RPMI7951 (cell line): ENCODE results near the gene TMTC1. TPM values are rescaled to one million over a fixed set of nuclear protein-coding genes. Genes with fewer than 3 reads are reported as not detected.
"Not testable (repeated sequence)": the region's sequence is repeated elsewhere in the genome, so short reads cannot be mapped to it uniquely, and the experiment has no call there.

Source experiments
- DNase-seq: peaks from one replicate; pipeline ENCODE4 v3.0.0-alpha.2; 2012; ENCODE audit warnings: low read depth
- total RNA-seq: library from RNA; depleted of rRNA; stranded (reverse); fragments of >200 nt; shearing (Covaris generic); gene quantifications from 2 replicates; pipeline ENCODE4 v1.2.3, GENCODE V29; 2014

Gene TMTC1
- total RNA-seq, 1 experiment from 2014 or later: 0.84 TPM

DNA sequence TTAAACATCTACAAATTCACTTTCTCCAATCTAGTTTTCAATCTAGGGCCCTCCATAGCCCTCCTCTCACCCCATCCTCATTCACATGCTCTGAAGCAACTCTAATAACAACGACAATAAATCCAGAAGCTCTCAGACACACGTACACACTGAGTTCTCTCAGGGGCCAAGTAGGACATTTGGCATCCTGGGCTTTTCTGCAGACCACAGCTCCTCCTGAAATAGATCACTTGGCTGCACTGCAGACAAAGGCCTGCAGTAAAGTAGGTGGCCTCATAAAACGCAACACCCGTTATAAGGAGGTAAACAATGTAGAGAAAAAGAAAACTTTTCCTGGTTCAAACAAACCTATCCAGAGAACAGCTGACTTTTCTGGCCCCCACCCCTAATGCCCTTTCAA is 111.2 kb downstream of the TMTC1 start:
- no peak for DNase-seq

DNA sequence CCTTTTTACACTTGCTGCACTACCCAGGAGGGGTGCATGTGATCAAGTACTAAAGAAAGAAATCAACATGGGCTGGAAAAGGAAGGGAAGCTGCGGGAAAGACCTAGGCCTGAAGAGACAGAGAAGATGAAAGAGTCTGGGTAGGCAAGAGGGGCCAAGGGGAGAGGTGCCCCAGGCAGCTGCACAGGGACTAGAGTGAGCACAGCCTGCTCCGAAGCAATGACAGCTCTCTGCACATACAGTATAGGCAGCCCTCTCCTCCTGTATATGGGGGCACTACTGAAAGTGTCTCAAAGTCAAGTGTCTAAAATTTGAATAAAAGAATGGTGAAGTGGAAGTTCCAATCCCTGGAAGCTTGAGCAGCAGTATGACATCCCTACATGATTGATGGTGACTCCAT is 112.0 kb downstream of the TMTC1 start:
- DNase-seq: no peak

- no peak for DNase-seq
Measured at GRCh38 chr12:29667011-29667410, 116.7 kb downstream of the TMTC1 start.

GRCh38 chr12:29665107-29665506 is 118.6 kb downstream of the TMTC1 start:
- DNase-seq: no peak

- DNase-seq: no peak
Measured at GRCh38 chr12:29662734-29663323, 120.9 kb downstream of the TMTC1 start.

GRCh38 chr12:29660847-29661246 is 122.9 kb downstream of the TMTC1 start:
- DNase-seq: no peak

- no peak for DNase-seq
Measured at GRCh38 chr12:29656762-29657538, 126.8 kb downstream of the TMTC1 start.

GRCh38 chr12:29655861-29656260 is 127.9 kb downstream of the TMTC1 start:
- no peak for DNase-seq

DNA sequence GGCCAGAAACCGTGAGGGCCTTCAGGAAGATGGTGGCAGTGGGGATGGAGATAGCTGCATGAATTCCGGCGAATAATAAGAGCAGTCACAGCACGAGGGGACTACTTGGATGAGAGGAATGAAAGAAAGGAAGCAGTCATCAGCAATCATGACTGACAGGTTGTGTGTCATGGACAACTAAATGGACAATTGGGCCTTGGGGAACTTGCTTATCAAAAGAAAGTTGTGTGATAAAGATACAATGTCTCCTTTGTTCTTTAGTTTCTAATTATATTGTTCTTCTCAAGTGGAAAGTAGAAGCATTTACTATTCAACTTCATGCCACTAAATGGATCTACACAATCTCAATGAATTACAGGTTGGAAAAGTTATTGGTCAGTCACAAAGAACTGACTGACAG is 130.5 kb downstream of the TMTC1 start:
- no peak for DNase-seq

- DNase-seq: no peak
Measured at GRCh38 chr12:29650371-29650770, 133.4 kb downstream of the TMTC1 start.

GRCh38 chr12:29649722-29650121 is 134.0 kb downstream of the TMTC1 start:
- DNase-seq: no peak

DNA sequence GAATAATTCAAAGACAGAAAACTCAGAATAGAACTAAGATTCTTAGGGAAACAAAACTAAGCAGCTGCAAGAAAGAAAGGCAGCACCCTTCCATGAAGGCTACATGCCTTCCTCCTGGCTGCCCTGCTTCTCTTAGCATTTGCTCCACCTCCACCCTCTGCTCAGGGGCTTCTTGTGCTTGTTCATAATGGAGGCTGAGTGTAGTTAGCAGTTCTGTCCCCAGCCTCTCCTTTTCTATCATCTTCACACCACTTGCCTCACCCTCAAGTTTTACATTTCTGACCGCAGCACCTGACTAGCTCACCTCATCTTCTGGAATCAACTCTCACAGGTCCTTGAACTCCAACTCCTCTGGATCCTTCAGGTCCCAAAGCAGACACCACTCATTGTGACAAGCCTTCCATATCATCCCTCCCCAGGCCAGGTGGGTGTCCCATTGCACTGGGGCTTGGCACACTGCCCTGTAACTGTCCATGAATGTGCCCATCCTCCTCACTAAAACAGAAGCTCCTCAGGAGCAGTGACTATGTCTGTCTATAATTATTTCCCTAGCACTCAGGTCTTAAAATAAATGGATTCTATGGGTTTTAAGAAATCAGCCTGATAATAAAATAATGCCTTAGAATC is 139.1 kb downstream of the TMTC1 start:
- no peak for DNase-seq

GRCh38 chr12:29640589-29641345 is 143.0 kb downstream of the TMTC1 start:
- no peak for DNase-seq

DNA sequence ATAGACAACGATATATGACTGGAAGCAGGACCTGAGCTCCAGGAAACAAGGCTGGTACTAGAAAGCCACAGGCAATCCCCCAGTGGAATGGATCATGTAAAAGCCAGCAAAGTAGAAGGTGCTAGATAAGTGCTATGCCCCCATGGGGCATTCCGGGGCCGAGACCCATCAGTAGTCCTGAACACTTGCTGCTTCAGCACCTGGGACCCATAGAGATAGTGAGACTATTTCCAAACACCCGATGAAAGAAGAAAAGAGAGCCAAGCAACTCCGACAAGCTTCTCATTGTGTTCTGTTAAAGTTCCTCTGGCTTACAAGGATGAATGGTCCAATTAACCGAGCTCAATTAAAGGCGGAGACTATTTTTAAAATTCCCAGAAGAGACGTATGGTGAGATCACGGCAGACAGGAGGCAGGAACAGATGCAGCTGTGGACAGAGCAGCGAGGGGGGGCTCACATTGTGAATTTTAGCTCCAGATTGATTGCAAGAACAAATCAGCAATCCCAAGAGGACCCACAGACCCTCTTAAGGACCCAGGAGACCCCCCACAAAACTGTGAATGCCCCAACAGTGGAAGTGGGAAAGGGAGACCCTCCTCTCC is 143.7 kb downstream of the TMTC1 start:
- no peak for DNase-seq

- DNase-seq: no peak
Measured at GRCh38 chr12:29638528-29638927, 145.2 kb downstream of the TMTC1 start.

- DNase-seq: no peak
Measured at GRCh38 chr12:29634057-29634456, 149.7 kb downstream of the TMTC1 start.

DNA sequence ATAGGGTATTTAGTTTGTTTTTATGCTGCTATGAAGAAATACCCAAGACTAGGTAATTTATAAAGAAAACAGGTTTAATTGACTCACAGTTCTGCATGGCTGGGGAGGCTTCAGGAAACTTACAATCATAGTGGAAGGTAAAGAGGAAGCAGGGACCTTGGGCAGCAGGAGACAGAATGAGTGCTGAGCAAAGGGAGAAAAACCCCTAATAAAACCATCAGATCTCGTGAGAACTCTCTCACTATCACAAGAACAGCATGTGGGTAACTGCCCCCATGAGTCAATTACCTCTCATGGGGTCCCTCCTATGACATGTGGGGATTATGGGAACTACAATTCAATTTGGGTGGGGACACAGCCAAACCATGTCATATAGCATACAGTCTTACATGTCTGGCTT is 153.6 kb downstream of the TMTC1 start:
- not testable (repeated sequence) for DNase-seq

DNA sequence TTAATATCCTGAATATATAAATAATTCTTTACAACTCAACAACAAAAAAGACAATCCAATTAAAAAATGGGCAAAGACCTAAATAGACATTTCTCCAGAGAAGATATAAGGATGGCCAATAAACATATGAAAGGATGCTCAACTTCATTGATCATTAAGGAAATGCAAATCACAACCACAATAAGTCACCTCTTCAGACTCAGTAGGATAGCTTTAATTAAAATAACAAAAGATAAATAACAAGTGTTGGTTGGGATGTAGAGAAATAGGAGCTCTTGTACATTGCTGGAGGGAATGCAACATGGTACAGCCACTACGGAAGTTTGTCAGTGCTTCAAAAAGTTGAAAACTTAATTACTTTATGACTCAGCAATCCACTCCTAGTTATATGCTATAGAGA is 156.5 kb downstream of the TMTC1 start:
- no peak for DNase-seq

DNA sequence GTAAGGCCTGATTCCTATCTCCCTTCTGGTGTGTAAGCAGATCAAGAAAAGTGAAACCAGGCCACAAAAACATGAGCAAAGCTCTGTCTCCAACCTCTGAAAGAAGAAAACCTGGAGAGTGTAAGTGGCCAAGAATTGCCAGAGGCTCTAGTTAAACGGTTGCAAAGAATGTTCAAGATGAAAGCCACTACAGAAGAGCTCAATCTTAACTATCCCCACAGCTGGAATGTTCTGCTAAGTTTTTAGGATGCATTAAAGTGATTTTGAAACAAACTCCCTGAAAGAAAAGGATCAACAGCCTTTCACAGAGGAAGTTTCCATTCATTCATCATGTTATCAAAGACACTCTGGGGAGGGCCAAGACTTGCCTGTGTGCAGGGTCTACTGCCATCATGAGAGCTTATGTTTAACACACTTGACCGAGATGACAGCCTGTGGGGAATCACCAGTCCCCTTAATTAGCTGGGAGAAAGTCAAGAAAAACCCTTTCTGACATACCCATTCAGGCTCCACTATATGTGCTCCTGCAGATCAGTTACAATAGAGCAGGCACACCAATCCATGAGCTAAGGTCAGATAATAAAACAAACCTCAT is 158.3 kb downstream of the TMTC1 start:
- no peak for DNase-seq

GRCh38 chr12:29622251-29622650 is 161.5 kb downstream of the TMTC1 start:
- DNase-seq: no peak

- DNase-seq: no peak
Measured at GRCh38 chr12:29620030-29620429, 163.7 kb downstream of the TMTC1 start.

GRCh38 chr12:29617407-29617803 is 166.3 kb downstream of the TMTC1 start:
- no peak for DNase-seq
